T-helper 2 cell (primary cell): Measurements from ENCODE around the gene GPR68.
"Not testable (repeated sequence)": the region's sequence is repeated elsewhere in the genome, so short reads cannot be mapped to it uniquely, and the experiment has no call there.

ENCODE experiments used
- DNase-seq, 5 experiments: peaks; one replicate each; pipeline versions ENCODE4 v3.0.0 to v3.0.0-alpha.2; 2012 to 2022

The GPR68 gene

GRCh38 chr14:91272341-91273272, 28.1 kb upstream of the GPR68 start:
- no peak for DNase-seq

- DNase-seq, result no peak
These were observed 27.1 kb upstream of the GPR68 start for GRCh38 chr14:91271639-91272038.

GRCh38 chr14:91270619-91271018, 26.1 kb upstream of the GPR68 start:
- no peak for DNase-seq

- DNase-seq, result no peak
These were observed 25.7 kb upstream of the GPR68 start for GRCh38 chr14:91270188-91270587.

GRCh38 chr14:91269076-91269991, 24.8 kb upstream of the GPR68 start:
- DNase-seq, result no peak

GRCh38 chr14:91267965-91268437, 23.5 kb upstream of the GPR68 start:
- no peak for DNase-seq

- DNase-seq, result not testable (repeated sequence)
These were observed 21.8 kb upstream of the GPR68 start for GRCh38 chr14:91266276-91266675.

GRCh38 chr14:91265404-91265803, 20.9 kb upstream of the GPR68 start:
- no peak for DNase-seq

- peak in 1 of 5 experiments; percentile 45 for DNase-seq
These were observed 19.9 kb upstream of the GPR68 start for GRCh38 chr14:91264151-91265150.

GRCh38 chr14:91263329-91263728, 18.8 kb upstream of the GPR68 start:
- DNase-seq, result no peak

- DNase-seq, result no peak
These were observed 17.6 kb upstream of the GPR68 start for GRCh38 chr14:91261986-91262549.

- peak in 2 of 5 experiments; percentile 62 to 70 for DNase-seq
These were observed 16.6 kb upstream of the GPR68 start for GRCh38 chr14:91261115-91261514.

GRCh38 chr14:91258876-91259275, 14.4 kb upstream of the GPR68 start:
- DNase-seq, result no peak

GRCh38 chr14:91258011-91258618, 13.6 kb upstream of the GPR68 start:
- DNase-seq, result no peak

- peak in 1 of 5 experiments; percentile 49 for DNase-seq
These were observed 13.0 kb upstream of the GPR68 start for GRCh38 chr14:91257328-91258010.

- no peak for DNase-seq
These were observed 12.2 kb upstream of the GPR68 start for GRCh38 chr14:91256661-91257060.

- DNase-seq, result no peak
These were observed 10.7 kb upstream of the GPR68 start for GRCh38 chr14:91255026-91255695.

GRCh38 chr14:91254461-91254860, 10.0 kb upstream of the GPR68 start:
- peak in 1 of 5 experiments; percentile 88 for DNase-seq

GRCh38 chr14:91253795-91254323, 9.4 kb upstream of the GPR68 start:
- peak in 1 of 5 experiments; percentile 46 for DNase-seq
